Calu3 (cell line): ENCODE results near the gene LINGO1. TPM values are rescaled to one million over a fixed set of nuclear protein-coding genes. Genes with fewer than 3 reads are reported as not detected.
A peak's percentile ranks its signal among the peaks of the same experiment; 100 is the strongest.

ENCODE experiments used
- BruUV-seq: library from RNA; stranded (reverse); fragments of 400-500 nt; replicated peaks from 2 replicates; lab custom pipeline; 2021; lab: Mats Ljungman, UMichigan
- CTCF ChIA-PET: fragments of 300-600 bp; sonication (Branson Sonifier 250); formaldehyde crosslinking; loops from one replicate; lab custom pipeline; 2022; ENCODE audit warnings: antibody characterized with exemption; lab: Charles Lee
- DNase-seq: peaks from one replicate; pipeline ENCODE4 v3.0.0; 2022
- H3K27ac Mint-ChIP-seq: one replicate; pipeline ENCODE4 v1.8.0; 2022; ENCODE audit warnings: mixed read lengths; ENCODE audit not compliant: unreplicated experiment
- H3K27me3 Mint-ChIP-seq: one replicate; pipeline ENCODE4 v1.8.0; 2022; ENCODE audit warnings: mixed read lengths; ENCODE audit not compliant: unreplicated experiment
- H3K36me3 Mint-ChIP-seq: one replicate; pipeline ENCODE4 v1.8.0; 2022; ENCODE audit warnings: mild to moderate bottlenecking, moderate library complexity, mixed read lengths; ENCODE audit not compliant: insufficient read depth, unreplicated experiment
- H3K4me1 Mint-ChIP-seq: one replicate; pipeline ENCODE4 v1.8.0; 2022; ENCODE audit warnings: mild to moderate bottlenecking, low read depth, mixed read lengths; ENCODE audit not compliant: unreplicated experiment
- H3K4me3 Mint-ChIP-seq: one replicate; pipeline ENCODE4 v1.8.0; 2022; ENCODE audit warnings: mild to moderate bottlenecking, low read depth, moderate library complexity, mixed read lengths; ENCODE audit not compliant: unreplicated experiment
- H3K9me3 Mint-ChIP-seq: one replicate; pipeline ENCODE4 v1.8.0; 2022; ENCODE audit warnings: low read depth, mixed read lengths; ENCODE audit not compliant: unreplicated experiment
- CTCF ChIP-seq: fragments of 200-600 bp; IDR thresholded peaks from one replicate; pipeline ENCODE4 v1.8.0; 2022; ENCODE audit warnings: antibody characterized with exemption; ENCODE audit not compliant: unreplicated experiment
- intact Hi-C: fragments of 100-400 bp; cut with micrococcal nuclease; formaldehyde crosslinking; loops from one replicate; pipeline ENCODE4 v1.10.0; 2022; ENCODE audit not compliant: unreplicated experiment
- total RNA-seq: library from RNA; stranded (reverse); gene quantifications from 2 replicates; pipeline ENCODE4 v1.2.3, GENCODE V29; 2022

The LINGO1 gene
- total RNA-seq, 1 experiment from 2014 or later, result not detected

- H3K9me3 Mint-ChIP-seq, result no peaks in the 10 kb centered on the region
- no peak overlapping the region for H3K4me3 Mint-ChIP-seq
- TF ChIP-seq CTCF, result peak; percentile 51
- BruUV-seq, result no TSS peak
- no peaks in the 10 kb centered on the region for H3K4me1 Mint-ChIP-seq
- peaks cover 100% of the 10 kb centered on the region for H3K27me3 Mint-ChIP-seq
- intact Hi-C loops, result loop anchor here (5.0 kb wide), 1 partner anchor 167 kb away; no protein-coding TSS in a partner anchor
- CTCF ChIA-PET, result interaction anchor here (0.9 to 1.5 kb wide), 7 partner anchors 8 to 494 kb away, joined by 3 to 11 read pairs (median 4); partner anchors contain the start of gene LINGO1
- no peak overlapping the region for H3K27ac Mint-ChIP-seq
- H3K36me3 Mint-ChIP-seq, result no peaks in the 10 kb centered on the region
- DNase-seq, result peak; percentile 58
These were observed 22.3 kb upstream of the LINGO1 start for GRCh38 chr15:77654975-77655374.

DNA sequence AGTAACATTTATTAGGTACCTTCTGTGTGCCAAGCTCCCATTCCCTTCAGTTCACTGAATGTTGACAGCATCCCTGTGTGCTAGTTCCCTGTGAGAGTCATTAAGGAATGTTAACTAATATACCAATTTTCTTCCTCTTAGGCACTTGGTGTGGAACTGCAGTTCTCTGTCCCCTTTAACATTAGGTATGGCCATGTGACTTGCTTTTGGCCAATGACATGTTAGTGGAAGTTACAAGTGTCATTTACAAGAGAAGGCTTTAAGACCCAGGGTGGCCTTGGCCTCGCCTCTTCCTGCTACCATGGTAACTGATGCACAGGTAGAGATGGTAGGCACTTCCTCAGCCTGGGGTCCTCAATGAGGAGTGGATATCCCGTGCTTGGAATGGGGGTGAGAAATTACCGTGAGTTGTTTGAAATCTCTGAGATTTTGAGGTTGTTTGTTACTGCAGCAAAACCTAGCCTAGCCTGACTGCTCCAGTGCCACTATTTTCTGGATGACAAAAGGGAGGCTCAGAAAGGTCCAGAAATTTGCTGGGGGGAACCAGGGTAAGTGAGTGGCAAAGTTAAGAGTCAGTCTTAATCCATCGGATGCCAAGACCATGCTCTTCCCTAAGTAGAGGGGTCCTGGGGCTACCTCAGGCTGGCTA is 21.2 kb upstream of the LINGO1 start:
- no peaks in the 10 kb centered on the region for H3K4me1 Mint-ChIP-seq
- no peak overlapping the region for H3K27ac Mint-ChIP-seq
- no peak overlapping the region for H3K4me3 Mint-ChIP-seq
- no TSS peak for BruUV-seq
- intact Hi-C loops, result no loop called here
- peaks cover 100% of the 10 kb centered on the region for H3K27me3 Mint-ChIP-seq
- TF ChIP-seq CTCF, result no peak
- CTCF ChIA-PET, result no interaction called here
- DNase-seq, result no peak
- H3K9me3 Mint-ChIP-seq, result no peaks in the 10 kb centered on the region
- H3K36me3 Mint-ChIP-seq, result no peaks in the 10 kb centered on the region

DNA sequence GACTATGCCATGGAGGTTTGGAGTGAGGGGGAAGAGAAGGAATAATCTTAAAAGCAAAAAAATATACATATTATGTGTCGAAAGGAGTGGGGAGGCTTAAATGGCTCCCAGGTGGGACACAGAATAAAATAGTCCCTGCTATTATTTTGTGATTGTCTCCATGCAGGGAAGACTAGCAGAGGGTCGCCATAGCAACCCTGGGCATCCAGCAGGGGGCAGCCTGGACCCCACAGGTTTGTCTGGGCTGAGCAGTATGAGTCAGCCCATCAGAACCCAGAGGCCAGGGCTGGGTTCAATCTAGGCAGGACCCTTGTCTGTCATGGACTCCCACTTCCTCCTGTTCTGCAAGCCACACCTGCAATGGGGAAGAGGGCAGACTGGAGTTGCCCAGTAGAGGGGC is 17.6 kb upstream of the LINGO1 start:
- peaks cover 100% of the 10 kb centered on the region for H3K27me3 Mint-ChIP-seq

GRCh38 chr15:77649610-77650009 is 16.9 kb upstream of the LINGO1 start:
- H3K36me3 Mint-ChIP-seq, result no peaks in the 10 kb centered on the region
- no TSS peak for BruUV-seq
- no peak for DNase-seq
- no peaks in the 10 kb centered on the region for H3K9me3 Mint-ChIP-seq
- H3K4me1 Mint-ChIP-seq, result no peaks in the 10 kb centered on the region
- CTCF ChIA-PET, result no interaction called here
- intact Hi-C loops, result no loop called here
- H3K4me3 Mint-ChIP-seq, result no peak overlapping the region
- no peak overlapping the region for H3K27ac Mint-ChIP-seq
- TF ChIP-seq CTCF, result no peak
- peaks cover 100% of the 10 kb centered on the region for H3K27me3 Mint-ChIP-seq

More for the DNA sequence above, 17.6 kb upstream of the LINGO1 start:
- H3K36me3 Mint-ChIP-seq, result no peaks in the 10 kb centered on the region
- TF ChIP-seq CTCF, result no peak
- H3K4me1 Mint-ChIP-seq, result no peaks in the 10 kb centered on the region
- no peak overlapping the region for H3K27ac Mint-ChIP-seq
- intact Hi-C loops, result no loop called here
- H3K9me3 Mint-ChIP-seq, result no peaks in the 10 kb centered on the region
- no TSS peak for BruUV-seq
- peak; percentile 43 for DNase-seq
- CTCF ChIA-PET, result no interaction called here
- H3K4me3 Mint-ChIP-seq, result no peak overlapping the region
